H1 (cell line): ENCODE measurements around the gene AOPEP. TPM values are rescaled to one million over a fixed set of nuclear protein-coding genes. Genes with fewer than 3 reads are reported as not detected.

Source experiments
- CTCF ChIA-PET: fragments of 300-600 bp; sonication (Branson Sonifier 250); formaldehyde crosslinking; loops from one replicate; lab custom pipeline; 2021; ENCODE audit not compliant: partially characterized antibody; lab: Charles Lee
- POLR2A ChIA-PET: fragments of 300-600 bp; sonication (Branson Sonifier 250); formaldehyde crosslinking; loops from one replicate; lab custom pipeline; 2021; ENCODE audit warnings: inconsistent platforms; ENCODE audit not compliant: partially characterized antibody; lab: Charles Lee
- DNase-seq, 2 experiments: peaks; one replicate each; pipeline versions ENCODE4 v3.0.0 to v3.0.0-alpha.2; 2010 to 2022; ENCODE audit warnings: low spot score in 2 of 2, low read depth in 1 of 2, mixed read lengths in 1 of 2
- FAIRE-seq: peaks from 2 replicates; lab custom pipeline; 2011; peaks lifted over from hg19 to GRCh38; lab: Jason Lieb, UNC
- H2AFZ ChIP-seq: 2 replicates; pipeline ENCODE4 v1.8.1; 2012; ENCODE audit warnings: low read length, inconsistent platforms
- H2AK5ac ChIP-seq: 2 replicates; pipeline ENCODE4 v1.6.1; 2013; ENCODE audit warnings: low read depth, low read length
- H2BK120ac ChIP-seq: replicated peaks from 2 replicates; pipeline ENCODE3; 2013; ENCODE audit warnings: low read depth, low read length, inconsistent platforms
- H2BK12ac ChIP-seq: 2 replicates; pipeline ENCODE4 v1.6.1; 2013; ENCODE audit warnings: low read depth, low read length
- H2BK15ac ChIP-seq: 2 replicates; pipeline ENCODE4 v1.6.1; 2013; ENCODE audit warnings: low read length
- H2BK20ac ChIP-seq: 2 replicates; pipeline ENCODE4 v1.6.1; 2013; ENCODE audit warnings: low read length
- H2BK5ac ChIP-seq: 2 replicates; pipeline ENCODE4 v1.6.1; 2013; ENCODE audit warnings: low read depth, low read length
- H3K14ac ChIP-seq: 2 replicates; pipeline ENCODE4 v1.6.1; 2013; ENCODE audit warnings: inconsistent platforms; ENCODE audit not compliant: insufficient read length
- H3K18ac ChIP-seq: 2 replicates; pipeline ENCODE4 v1.6.1; 2013; ENCODE audit warnings: low read length; ENCODE audit errors: extremely low read depth
- H3K23ac ChIP-seq: 2 replicates; pipeline ENCODE4 v1.6.1; 2013; ENCODE audit warnings: inconsistent platforms; ENCODE audit not compliant: insufficient read length
- H3K23me2 ChIP-seq: 2 replicates; pipeline ENCODE4 v1.6.1; 2013; ENCODE audit warnings: low read depth, low read length
- H3K27ac ChIP-seq: 2 replicates; pipeline ENCODE4 v1.6.1; 2011; ENCODE audit warnings: low read depth, low read length, inconsistent platforms
- H3K27me3 ChIP-seq, 4 experiments: replicated peaks in 1 of 4; 1 replicate in 1 of 4; 2 replicates in 3 of 4; pipeline versions ENCODE4 v1.6.1 to v1.8.1; 2011 to 2013; ENCODE audit warnings: low read length in 3 of 4, mild to moderate bottlenecking in 3 of 4, inconsistent platforms in 2 of 4, mixed read lengths in 2 of 4, moderate library complexity in 1 of 4; ENCODE audit not compliant: control insufficient read depth in 3 of 4, insufficient read depth in 3 of 4; ENCODE audit errors: extremely low read depth in 1 of 4
- H3K36me3 ChIP-seq, 4 experiments: 2 replicates each; pipeline versions ENCODE4 v1.6.1 to v1.8.1; 2011 to 2013; ENCODE audit warnings: mild to moderate bottlenecking in 4 of 4, low read length in 3 of 4, moderate library complexity in 2 of 4, control low read depth in 1 of 4, inconsistent platforms in 1 of 4; ENCODE audit not compliant: insufficient read depth in 4 of 4, control insufficient read depth in 2 of 4
- H3K4ac ChIP-seq: replicated peaks from 2 replicates; pipeline ENCODE3; 2013; ENCODE audit warnings: low read length, low read depth, mixed read lengths, inconsistent platforms; ENCODE audit not compliant: insufficient read length
- H3K4me1 ChIP-seq, 4 experiments: replicated peaks in 1 of 4; 1 replicate in 1 of 4; 2 replicates in 3 of 4; pipeline versions ENCODE4 v1.6.1 to v1.8.1; 2011 to 2013; ENCODE audit warnings: low read length in 3 of 4, inconsistent platforms in 2 of 4, mixed read lengths in 1 of 4; ENCODE audit not compliant: insufficient read depth in 4 of 4, control insufficient read depth in 3 of 4
- H3K4me2 ChIP-seq, 2 experiments: 2 replicates each; pipeline versions ENCODE4 v1.6.1 to v1.8.1; 2011 to 2013; ENCODE audit warnings: low read depth in 2 of 2, low read length in 2 of 2, control low read depth in 1 of 2, inconsistent platforms in 1 of 2, mild to moderate bottlenecking in 1 of 2; ENCODE audit not compliant: insufficient read depth in 1 of 2
- H3K4me3 ChIP-seq, 4 experiments: fragments of 200-600, 300-600 bp in 1 of 4; sonication (generic), shearing (Covaris generic), sonication (Bioruptor Twin) in 1 of 4; 2 replicates each; pipeline versions ENCODE4 v1.5.1 to v1.8.1; 2011 to 2016; ENCODE audit warnings: low read length in 4 of 4, low read depth in 3 of 4, control low read depth in 2 of 4, inconsistent platforms in 2 of 4, mild to moderate bottlenecking in 2 of 4, mixed read lengths in 1 of 4, moderate library complexity in 1 of 4; ENCODE audit not compliant: insufficient read depth in 2 of 4; ENCODE audit errors: extremely low read depth in 1 of 4
- H3K56ac ChIP-seq: replicated peaks from 2 replicates; pipeline ENCODE3; 2013; ENCODE audit warnings: low read depth, mild to moderate bottlenecking, mixed read lengths, low read length, inconsistent platforms; ENCODE audit not compliant: insufficient read length
- H3K79me1 ChIP-seq: 2 replicates; pipeline ENCODE4 v1.6.1; 2013; ENCODE audit warnings: low read depth, low read length, control low read depth
- H3K79me2 ChIP-seq, 2 experiments: 2 replicates each; pipeline versions ENCODE4 v1.6.1 to v1.8.1; 2012 to 2013; ENCODE audit warnings: low read length in 2 of 2, mild to moderate bottlenecking in 2 of 2, inconsistent platforms in 1 of 2; ENCODE audit not compliant: insufficient read depth in 2 of 2, control insufficient read depth in 1 of 2
- H3K9ac ChIP-seq, 4 experiments: replicated peaks in 1 of 4; 1 replicate in 1 of 4; 2 replicates in 3 of 4; pipeline versions ENCODE4 v1.6.1 to v1.8.1; 2011 to 2013; ENCODE audit warnings: low read depth in 3 of 4, low read length in 3 of 4, control low read depth in 2 of 4, mild to moderate bottlenecking in 2 of 4, moderate library complexity in 2 of 4, inconsistent platforms in 1 of 4; ENCODE audit errors: extremely low read depth in 1 of 4
- H3K9me3 ChIP-seq, 2 experiments: 2 replicates each; pipeline versions ENCODE4 v1.6.1 to v1.8.1; 2012 to 2013; ENCODE audit warnings: mild to moderate bottlenecking in 2 of 2, moderate library complexity in 2 of 2, control low read depth in 1 of 2, inconsistent platforms in 1 of 2, low read depth in 1 of 2, low read length in 1 of 2, mixed read lengths in 1 of 2; ENCODE audit not compliant: insufficient read depth in 2 of 2
- H4K20me1 ChIP-seq, 2 experiments: replicated peaks in 1 of 2; 2 replicates each; pipeline versions ENCODE3 to v1.8.1; 2011 to 2013; ENCODE audit warnings: inconsistent platforms in 2 of 2, low read length in 2 of 2, mild to moderate bottlenecking in 1 of 2; ENCODE audit not compliant: insufficient read depth in 2 of 2, control insufficient read depth in 1 of 2
- H4K5ac ChIP-seq: 2 replicates; pipeline ENCODE4 v1.6.1; 2013; ENCODE audit warnings: low read length, low read depth, mixed read lengths, inconsistent platforms; ENCODE audit not compliant: insufficient read length
- H4K8ac ChIP-seq: 2 replicates; pipeline ENCODE4 v1.8.0; 2013; ENCODE audit warnings: mild to moderate bottlenecking, moderate library complexity, low read length, inconsistent platforms; ENCODE audit not compliant: insufficient read depth; ENCODE audit errors: extremely low read depth
- H4K91ac ChIP-seq: replicated peaks from 2 replicates; pipeline ENCODE3; 2013; ENCODE audit warnings: low read length, mixed read lengths, inconsistent platforms; ENCODE audit not compliant: insufficient read length
- ASH2L ChIP-seq: fragments of 200-600, 300-600 bp; sonication (generic); IDR thresholded peaks from one replicate; pipeline ENCODE4 v1.7.1; 2017; ENCODE audit warnings: low read length
- BACH1 ChIP-seq: IDR thresholded peaks from 2 replicates; pipeline ENCODE4 v1.6.1; 2012; ENCODE audit warnings: low read length, improper control_type of control experiment
- EZH2 ChIP-seq: fragments of 200-600 bp; sonication (generic); IDR thresholded peaks from 2 replicates; pipeline ENCODE4 v1.7.1; 2012; ENCODE audit warnings: low read depth, mild to moderate bottlenecking, moderate library complexity, low read length, inconsistent platforms; ENCODE audit not compliant: severe bottlenecking
- HDAC6 ChIP-seq: IDR thresholded peaks from one replicate; pipeline ENCODE4 v1.7.1; 2012; ENCODE audit warnings: low read depth, mild to moderate bottlenecking, inconsistent platforms, low read length, moderate library complexity
- JUND ChIP-seq: IDR thresholded peaks from 2 replicates; pipeline ENCODE4 v1.6.1; 2011; ENCODE audit warnings: mild to moderate bottlenecking, improper control_type of control experiment, low read length
- RXRA ChIP-seq: IDR thresholded peaks from 2 replicates; pipeline ENCODE4 v1.6.1; 2011; ENCODE audit warnings: low read depth, mild to moderate bottlenecking, low read length, moderate library complexity; ENCODE audit not compliant: insufficient read depth
- WGBS, 2 experiments: shearing (Covaris generic) in 1 of 2; methylation state at CpG; one replicate each; pipeline versions ENCODE4 v1.1.6 to v1.1.7; 2013 to 2015; ENCODE audit warnings: low lambda C conversion rate in 2 of 2, mixed read lengths in 2 of 2, inconsistent platforms in 1 of 2, low coverage in 1 of 2, missing lambda C conversion rate in 1 of 2; ENCODE audit not compliant: insufficient replicate concordance in 2 of 2, insufficient coverage in 1 of 2, insufficient read length in 1 of 2; ENCODE audit errors: extremely low coverage in 1 of 2, missing lambda C conversion rate in 1 of 2; 5-methylcytosine and 5-hydroxymethylcytosine counted together
- polyA plus RNA-seq, 7 experiments: library from polyadenylated mRNA; depleted of rRNA in 3 of 7; stranded (reverse) in 5 of 7; unstranded in 2 of 7; fragments of >200 nt in 5 of 7; fragments of 200-250 nt in 2 of 7; gene quantifications; 1 replicate in 5 of 7; 2 replicates in 1 of 7; 4 replicates in 1 of 7; pipeline versions ENCODE4 v1.2.1 to v1.2.3, GENCODE V29; 2011 to 2013; ENCODE audit warnings: missing spikeins in 2 of 7, mixed read lengths in 2 of 7
- total RNA-seq: library from RNA; stranded (reverse); fragmentation: NEBNext Ultra II Directional; extraction: Animal tissue kit (Norgen Biotek cat#: 25700); gene quantifications from 2 replicates; pipeline ENCODE4 v1.2.1, GENCODE V29; 2021

AOPEP gene
- total and polyA plus RNA-seq, 2 of the 8 experiments (the other 6 are each of a cell fraction or from before 2014, with no cell fraction given), result 6.1 to 14.3 TPM

DNA sequence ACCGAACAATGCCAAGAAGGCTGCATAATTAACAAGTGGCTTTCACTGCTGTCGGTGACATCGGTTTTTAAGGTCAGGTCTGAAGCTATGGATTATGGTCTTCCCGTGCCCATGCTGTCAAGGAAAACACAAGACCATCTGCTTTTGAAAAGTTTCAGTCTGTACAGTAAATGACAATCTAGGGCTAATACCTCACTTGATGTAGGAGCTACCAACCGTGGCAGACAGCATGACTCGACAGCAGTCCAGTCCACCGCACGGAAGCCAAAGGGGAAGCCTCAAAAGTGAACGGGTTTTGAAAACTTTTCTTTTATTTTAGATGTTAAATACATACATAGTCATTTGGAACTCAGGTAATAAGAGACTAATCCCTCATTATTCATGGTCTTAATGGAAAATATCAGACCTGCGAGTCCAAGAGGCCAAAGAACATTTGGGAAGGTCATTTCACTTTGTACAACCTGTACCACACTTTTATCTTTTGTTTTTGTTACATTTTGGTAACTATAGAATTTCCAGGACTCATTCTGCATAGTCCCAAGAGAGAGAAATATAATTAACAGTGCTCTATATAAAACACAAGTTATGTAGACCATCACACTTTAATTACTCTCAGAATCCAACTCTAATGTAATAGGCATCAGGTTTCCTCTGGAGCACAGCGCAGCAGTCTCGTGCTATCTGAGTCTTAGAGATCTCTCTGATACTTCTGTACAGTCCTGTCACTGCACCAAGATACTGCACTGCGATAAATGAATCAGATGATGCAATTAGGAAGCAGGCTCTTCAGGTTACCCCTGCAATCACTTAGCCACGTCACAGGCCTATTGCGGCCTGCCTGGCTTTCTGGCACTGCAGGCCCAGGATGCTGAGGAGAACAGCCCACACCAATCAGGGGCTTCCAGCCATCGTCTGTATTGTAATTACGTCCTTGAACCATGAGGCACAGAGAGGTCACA, 406.1 kb downstream of the AOPEP start:
- Histone ChIP-seq H3K56ac (no peak overlapping the region), H3K23ac (no peak overlapping the region), H2BK5ac (no peak overlapping the region), H2BK12ac (no peak overlapping the region), H3K18ac (no peak overlapping the region), H4K8ac (no peak overlapping the region), H3K79me1 (no peaks in the 10 kb centered on the region), H3K14ac (no peak overlapping the region), H3K9me3 (no peaks in the 10 kb centered on the region), H2AK5ac (no peak overlapping the region), H2BK15ac (no peak overlapping the region), H3K9ac (no peak overlapping the region), H3K4ac (no peak overlapping the region), H2AFZ (no peak overlapping the region), H2BK20ac (no peak overlapping the region; the same call in 1 of the 2 replicates), H3K27me3 (no peaks in the 10 kb centered on the region), H2BK120ac (no peak overlapping the region), H3K36me3 (no peaks in the 10 kb centered on the region), H4K20me1 (no peaks in the 10 kb centered on the region), H4K91ac (no peak overlapping the region), H4K5ac (no peak overlapping the region), H3K27ac (no peak overlapping the region), H3K4me2 (no peak overlapping the region), H3K23me2 (no peaks in the 10 kb centered on the region), H3K4me1 (peaks cover 5 to 23% (median 12%) of the 10 kb centered on the region in 4 experiments), H3K79me2 (no peaks in the 10 kb centered on the region), H3K4me3 (no peak overlapping the region)
- no peak for TF ChIP-seq ASH2L
- no peak for TF ChIP-seq BACH1
- TF ChIP-seq EZH2, result no peak
- no peak for TF ChIP-seq JUND
- TF ChIP-seq RXRA, result no peak
- no peak for TF ChIP-seq HDAC6
- ChIA-PET POLR2A (interaction anchor here (1.6 kb wide), 1 partner anchor 11 kb away, joined by 3 read pairs; no protein-coding TSS in a partner anchor), CTCF (interaction anchor here (0.9 to 13.7 kb wide), 16 partner anchors 8 to 451 kb away, joined by 3 to 209 read pairs (median 12); no protein-coding TSS in a partner anchor)
- DNase-seq (no peak), FAIRE-seq (no peak)
- WGBS, 2 experiments, result 94% methylated on average over 17 of the region's 17 CpGs; no CpG with 5 or more reads in 1 of the 2 experiments
